GM21390 (cell line): ENCODE results near the gene NFKB1.

Experiments used
- ATAC-seq: cut with Tn5 transposase; IDR thresholded peaks from one replicate; pipeline ENCODE4 v1.9.1; 2021; ENCODE audit not compliant: unreplicated experiment

The NFKB1 gene

DNA sequence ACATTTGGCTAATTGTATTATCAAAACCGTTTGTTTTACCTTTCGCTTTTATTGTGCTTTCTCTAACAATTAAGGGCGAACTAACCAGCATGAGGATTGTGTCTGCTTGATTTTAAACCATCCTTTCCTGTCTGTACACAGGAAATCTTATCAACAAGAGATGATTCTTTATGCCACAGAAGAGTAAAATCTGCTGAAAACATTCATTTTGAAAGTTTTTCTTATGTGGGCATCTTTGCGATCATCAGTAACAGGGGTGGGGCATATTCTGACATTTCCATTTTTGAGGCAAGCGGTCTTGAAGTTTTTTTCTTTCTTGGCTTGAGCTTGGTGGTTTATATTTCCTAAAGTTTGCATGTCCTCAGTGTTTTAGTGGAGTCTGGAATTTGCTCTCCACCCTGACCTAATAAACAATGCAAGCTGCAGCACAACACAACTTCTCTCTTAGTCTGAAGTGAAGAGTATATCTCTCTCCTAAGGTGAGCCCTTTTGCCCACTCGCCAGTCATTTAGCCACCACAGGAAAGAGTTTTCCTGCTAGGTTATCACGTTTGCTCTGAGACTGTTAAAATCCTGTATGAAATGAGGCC lies 26.6 kb downstream of the NFKB1 start:
- no peak for ATAC-seq

DNA sequence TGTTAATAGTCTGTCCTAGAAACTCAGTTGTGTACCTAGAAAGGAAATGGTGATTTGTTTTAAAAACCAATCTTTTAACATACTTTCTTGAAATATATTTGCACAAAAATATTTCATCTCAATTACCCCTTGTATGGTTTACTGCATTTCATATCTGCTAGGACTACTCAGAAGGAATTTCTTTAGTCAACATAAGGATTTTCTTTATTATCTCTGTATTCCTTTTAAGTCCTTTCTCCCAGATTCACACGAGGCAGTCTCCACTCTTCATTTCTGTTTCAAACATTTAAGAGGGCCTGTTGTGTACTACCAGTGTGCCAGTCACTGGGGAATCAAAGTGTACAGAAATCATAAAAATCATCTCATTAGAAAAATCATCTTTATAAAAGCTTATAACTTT lies 28.8 kb downstream of the NFKB1 start:
- ATAC-seq: no peak

DNA sequence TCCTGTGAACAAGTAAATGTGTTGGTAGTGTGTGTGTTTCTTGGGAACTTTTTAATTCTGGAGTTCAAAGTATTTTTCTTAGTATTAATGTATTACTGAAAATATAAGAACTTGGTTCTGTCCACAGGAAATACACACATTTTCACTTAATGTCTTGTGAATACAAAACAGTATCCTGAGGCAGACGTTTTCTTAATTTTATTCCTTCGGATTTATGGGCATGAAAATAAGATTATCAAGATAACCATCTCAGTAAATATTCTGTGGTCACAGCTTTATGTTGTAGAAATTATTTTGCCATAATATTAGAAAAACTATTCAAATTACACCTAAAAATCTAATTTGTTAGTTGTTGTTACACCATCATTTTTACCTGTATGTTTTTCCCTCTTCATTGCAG lies 29.8 kb downstream of the NFKB1 start:
- no peak for ATAC-seq

DNA sequence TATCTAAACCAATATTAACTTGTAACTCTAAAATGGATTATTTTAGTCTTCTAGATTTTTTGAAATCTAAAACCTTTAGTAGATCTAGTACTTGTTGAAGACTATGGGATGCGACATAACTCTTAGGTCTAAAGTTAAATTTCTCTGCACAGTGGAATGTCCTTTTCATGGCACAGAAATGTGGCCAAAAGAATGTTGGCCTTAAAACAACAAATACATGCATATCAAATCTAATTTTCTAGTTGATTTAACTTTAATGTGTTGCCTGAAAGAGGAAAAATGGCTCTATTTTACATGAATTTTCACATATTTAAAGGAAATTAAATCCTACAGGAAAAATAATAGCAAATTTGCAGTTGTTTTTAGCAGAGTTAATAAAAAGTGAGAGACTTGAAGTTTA lies 30.3 kb downstream of the NFKB1 start:
- ATAC-seq: no peak

DNA sequence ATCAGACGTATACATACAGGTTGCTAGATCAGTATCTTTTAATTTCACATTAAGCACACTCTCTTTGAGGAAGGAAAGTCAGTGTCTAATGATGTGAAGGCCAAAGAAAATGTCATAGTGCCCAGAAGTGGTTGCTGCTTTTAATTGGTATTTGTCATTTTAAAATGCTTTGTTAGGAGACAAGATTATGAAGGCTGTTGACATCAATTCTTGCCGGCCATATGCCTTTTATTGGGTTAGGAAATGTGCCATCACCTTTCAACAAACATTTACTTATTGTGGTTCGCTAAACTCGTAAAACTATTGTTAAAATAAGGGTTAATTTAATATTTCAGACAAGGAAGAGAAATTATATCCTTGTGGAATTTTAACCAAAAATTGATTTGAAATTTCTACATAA lies 32.2 kb downstream of the NFKB1 start:
- no peak for ATAC-seq

DNA sequence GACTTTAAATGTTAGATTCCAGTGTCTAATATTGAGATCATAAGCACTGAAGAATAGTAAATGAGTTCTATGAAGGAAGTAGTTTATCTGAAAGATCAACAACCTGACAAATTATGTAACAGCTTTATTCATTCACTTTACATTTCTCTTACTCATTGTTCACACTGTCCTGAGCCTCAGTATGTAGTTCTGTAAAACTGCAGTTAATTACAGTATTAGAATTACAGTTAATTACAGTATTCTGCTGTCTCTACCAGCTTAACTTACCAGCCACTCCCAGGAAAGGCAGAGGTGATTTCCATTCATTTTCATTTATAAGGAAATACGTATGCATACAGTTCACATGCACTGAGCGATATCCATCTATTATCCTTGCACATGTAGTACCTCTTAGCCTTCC lies 32.7 kb downstream of the NFKB1 start:
- ATAC-seq: no peak

DNA sequence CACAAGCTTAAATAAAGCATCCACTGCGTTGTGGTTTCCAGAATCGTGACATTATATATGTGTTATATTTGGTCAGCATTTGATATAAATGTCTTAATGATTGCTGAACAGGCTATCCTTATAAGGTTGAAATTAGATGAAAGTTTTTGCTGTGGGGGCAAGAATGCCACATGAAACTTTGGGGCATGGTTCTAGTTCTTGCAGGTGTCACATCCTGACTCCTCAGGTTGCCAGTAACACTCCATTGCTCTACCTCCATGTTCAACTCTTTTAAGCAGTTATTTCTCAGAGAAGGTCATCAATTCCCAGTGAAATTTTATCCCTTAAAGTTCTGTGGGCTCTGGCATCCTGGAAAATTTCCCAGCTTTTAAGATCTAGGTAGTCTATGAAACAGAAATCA lies 33.7 kb downstream of the NFKB1 start:
- ATAC-seq: no peak

DNA sequence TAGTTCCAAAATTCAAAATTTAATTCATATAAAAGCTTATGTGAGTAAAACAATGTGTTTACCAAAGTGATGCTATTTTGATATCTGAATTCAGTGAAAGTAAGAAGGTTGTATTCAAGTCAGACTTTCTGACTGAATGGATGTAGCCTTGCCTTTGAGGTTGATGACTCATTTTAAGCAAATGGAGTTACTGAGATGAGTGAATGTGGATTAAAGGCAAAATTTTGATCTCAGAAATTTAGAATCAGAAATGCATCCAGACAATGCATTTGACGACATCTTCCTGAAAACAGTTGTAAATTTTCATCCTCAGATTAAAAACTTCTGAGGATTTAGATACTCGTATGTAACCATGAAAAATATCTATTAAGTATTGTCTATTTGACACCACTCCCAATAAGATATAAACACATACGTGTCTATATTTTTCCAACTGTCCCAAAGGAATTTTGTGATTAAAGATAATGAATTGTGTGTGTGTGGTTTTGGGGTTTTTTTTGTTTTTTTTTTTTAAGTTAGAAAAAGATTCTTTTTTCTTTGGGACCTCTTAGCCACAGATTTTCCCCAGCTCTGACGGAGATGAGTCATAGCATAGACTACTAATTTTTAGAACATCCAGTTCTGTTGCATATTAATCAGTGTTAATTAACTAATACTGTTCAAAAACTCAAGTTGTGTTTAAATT lies 34.4 kb downstream of the NFKB1 start:
- ATAC-seq: peak; percentile 82

DNA sequence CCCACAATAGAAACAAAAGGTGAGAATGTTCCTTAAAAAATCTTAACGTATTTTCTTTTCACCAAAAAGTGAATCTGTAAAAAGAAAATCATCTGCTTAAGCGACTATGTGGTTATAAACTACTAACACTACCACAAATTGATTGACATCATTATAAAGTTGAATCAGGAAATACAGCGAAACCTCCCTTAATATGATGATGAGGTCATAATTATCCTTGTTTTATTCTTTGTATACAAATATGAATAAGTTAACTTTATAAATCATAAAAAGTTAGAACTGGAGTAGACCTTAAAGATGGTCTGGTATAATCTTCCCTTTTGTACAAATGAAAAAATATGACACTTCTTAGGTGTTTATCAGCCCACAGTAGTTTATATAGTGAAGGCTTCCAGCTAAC lies 35.6 kb downstream of the NFKB1 start:
- no peak for ATAC-seq

DNA sequence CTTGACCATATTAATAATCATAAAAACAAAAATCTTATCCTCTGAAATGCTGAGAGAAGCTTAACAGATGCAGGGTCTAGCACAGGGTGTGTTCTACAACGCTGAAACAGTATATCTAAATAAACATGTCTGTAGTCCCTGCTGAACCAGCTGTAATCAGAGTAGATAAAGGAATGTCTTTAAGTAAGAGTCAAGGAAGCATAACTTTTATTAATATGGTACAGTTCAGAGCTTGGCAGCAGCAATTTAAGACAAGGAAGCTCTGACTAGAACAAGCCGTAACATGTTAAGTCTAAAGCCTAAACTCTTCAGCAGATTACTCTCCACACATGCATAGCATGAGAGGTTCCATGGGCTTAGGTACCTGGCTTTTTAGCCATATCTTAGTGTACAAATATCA lies 36.1 kb downstream of the NFKB1 start:
- no peak for ATAC-seq

DNA sequence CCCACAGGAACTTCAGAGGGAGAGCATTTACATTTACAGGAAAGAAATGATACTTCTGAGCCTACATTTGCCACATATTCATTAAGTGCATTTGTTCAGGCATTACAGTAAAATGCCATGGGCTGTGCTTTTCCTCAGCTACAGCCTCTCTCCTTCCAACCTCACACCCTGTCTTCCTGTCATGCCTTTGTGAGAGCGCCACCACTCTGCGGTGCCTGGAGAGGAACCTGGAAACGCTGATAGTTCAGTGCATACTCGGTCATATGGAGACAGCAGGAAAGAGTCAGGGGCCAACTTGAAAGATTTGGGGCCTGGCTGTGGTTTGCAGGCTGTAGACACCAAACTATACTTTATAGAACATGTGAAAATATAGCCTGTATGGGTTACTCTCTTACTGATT lies 40.5 kb downstream of the NFKB1 start:
- no peak for ATAC-seq

DNA sequence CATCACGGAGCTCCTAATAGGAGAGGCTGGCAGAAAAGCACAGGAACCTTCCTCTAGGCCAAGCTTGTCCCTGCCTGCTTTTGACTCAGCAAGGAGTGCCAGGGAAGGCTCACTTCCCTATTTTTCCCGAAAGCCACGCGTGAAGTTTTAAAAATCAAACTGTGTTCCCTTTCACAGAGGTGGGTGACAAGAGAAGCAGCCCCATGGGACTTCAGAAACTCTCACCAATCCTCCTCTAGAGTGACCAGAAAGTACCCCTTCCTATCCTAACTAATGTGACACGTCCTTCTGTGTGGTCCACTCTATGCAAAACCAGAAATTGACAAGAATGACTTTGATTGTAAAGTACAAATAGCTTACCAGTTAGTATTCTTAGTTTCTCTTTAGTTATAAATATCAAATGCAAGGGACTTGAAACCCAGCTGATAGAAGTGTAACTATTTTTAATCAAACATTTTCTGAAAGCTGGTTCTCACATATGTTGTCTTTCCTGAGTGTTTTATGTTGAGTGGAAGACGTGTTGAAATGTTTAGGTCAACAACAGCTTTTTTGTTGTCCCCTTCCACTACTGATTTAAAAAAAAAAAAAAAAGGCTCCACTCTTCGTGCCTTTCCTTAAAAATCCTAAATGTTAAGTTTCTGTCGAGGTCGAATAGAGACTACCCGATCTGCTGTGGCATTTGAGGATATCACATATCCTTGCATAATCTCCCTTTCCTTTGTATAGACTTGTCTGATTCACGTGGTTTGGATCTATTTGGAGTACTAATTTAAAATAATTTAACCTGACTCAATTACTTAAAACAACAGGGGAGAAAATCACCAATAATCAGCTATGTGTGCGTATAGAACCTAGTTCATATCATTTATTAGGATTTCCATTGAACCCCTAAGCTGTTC lies 42.1 kb downstream of the NFKB1 start:
- peak; percentile 83 for ATAC-seq

DNA sequence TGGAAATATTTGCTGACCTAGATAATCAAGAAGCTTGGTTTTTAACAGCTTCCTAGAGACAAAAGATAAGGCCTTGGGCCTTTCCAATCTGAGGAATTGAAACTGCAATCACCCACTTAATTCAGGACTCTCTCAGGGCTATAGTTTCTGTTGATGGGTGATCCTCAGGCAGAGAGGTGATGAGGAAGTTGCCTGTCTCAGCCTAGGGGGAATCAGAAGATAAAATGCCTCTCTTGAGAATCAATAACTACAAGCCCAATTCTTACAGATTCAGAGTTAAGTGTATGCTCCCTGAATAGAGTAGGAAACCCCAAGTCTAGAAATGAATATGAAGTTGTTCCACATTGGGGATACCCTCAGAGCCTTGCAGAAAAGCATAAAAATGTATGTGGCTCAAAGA lies 45.5 kb downstream of the NFKB1 start:
- ATAC-seq: peak; percentile 42

DNA sequence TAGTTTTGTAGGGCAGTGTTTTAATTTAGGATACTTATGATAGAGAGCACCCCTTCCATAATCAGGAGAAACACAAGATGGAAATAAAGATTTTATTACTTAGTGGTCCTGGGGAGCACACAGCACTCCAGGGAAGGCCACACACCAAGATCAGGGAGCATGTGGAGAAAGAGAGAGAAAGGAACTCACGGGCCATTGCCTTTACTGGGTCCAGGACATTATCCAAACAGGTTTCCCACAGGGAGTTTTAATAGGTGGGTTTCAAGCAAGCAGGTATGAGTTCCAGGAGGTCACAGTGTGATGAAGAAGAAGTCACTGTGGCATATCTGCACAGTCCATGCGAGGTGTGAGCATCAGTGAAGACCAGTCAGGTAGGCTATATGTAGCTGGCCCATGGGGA lies 46.8 kb downstream of the NFKB1 start:
- no peak for ATAC-seq

DNA sequence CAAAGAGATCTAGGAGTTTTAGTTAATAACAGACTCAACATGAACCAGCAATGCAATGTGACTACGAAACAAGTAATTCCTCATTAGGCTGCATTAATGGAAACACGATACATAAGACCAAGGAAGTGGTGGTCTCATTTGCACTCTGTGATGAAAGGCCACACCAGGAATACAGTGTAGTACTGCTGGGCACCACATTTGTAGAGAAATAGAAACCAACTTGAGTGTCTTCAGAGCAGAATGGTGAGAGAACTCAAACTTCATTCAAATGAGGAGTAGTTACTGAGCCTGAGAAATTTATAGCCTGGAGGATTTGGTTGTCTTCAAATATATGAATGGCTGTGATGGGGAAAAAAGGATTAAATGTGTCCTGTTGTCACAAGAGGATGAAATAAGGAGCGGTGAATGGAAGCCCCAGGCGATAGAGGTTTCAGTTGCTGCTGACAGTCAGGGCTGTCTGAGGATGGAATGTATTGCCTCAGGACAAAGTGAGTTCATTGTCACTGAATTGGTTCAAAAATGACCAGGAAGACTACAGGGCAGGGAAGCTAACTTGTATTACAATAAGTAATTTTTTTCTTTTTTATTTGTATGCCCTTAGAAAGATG lies 50.9 kb downstream of the NFKB1 start:
- ATAC-seq: no peak

DNA sequence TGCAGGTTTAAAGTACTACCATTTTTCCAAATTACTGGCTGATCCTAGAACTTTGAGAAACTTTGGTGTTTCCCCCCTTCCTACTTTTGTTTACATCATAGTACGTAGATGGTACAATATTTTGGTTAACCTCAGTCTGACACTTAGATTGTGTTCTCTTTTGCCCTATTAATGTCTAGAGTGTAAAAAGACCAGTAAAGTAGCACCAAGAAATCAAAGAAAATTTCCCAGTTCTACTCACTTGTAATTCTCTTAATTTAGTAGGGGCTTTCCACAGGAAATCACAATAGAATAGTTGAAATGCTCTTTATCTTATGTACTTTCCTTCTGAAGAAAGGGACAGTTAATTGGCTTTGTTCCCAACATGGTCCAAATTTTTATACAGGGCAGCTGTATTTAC lies 51.6 kb downstream of the NFKB1 start:
- no peak for ATAC-seq

DNA sequence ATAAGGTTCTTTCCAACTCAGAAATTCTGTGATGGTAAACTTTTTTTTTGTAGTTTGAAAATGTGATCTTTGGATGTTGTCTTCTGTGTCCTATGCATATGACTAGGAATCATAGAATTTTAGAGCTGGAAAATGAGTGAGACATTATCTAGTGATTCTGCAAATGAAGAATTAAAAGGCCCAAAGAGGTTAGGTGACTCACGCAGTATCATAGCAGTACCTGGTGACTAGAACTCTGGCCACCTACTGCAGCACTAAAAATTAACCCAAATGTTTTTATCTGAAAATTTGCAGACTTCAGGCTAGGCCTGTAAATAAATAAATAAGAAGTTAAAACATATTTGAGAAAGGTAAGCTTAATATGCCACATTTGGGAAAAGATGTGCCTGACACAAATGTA lies 52.8 kb downstream of the NFKB1 start:
- no peak for ATAC-seq

DNA sequence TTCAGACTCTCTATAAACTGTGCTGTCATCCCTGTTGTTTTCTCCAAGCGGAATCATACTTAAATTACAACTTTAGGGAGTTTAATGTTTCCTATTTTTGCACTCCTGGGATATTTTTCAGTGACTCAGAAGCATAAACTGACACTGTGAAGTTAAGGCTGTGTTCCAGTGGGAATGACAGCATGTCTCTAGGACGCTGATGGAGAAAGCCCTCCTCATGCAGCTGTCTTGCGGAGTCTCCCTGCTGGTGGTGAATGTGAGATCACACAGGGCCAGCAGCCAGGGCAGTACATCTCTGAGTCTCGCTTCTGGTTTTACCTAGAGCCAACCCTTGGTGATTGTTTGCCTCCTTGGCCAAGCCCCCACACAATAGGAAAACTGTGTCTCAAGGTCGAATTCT lies 53.3 kb downstream of the NFKB1 start:
- ATAC-seq: no peak

DNA sequence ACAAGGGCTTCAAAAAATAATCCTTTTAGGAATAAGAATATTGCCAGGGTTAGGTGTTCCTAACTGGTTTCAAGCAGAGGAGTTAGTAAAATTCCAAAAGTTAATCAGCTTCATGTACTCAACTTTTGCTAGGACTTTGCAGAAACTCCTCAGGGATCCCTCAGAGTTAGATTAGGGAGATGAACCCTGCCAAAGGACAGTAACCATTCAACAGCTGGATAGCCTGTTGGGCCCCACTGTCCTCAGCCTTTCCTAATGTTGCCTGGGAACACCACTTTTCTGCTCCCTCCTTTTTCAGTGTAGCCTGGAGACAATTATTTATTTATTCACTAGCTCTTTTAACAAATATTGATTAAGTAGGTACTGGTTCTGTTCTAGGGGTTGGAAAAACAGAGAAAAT lies 53.8 kb downstream of the NFKB1 start:
- no peak for ATAC-seq

DNA sequence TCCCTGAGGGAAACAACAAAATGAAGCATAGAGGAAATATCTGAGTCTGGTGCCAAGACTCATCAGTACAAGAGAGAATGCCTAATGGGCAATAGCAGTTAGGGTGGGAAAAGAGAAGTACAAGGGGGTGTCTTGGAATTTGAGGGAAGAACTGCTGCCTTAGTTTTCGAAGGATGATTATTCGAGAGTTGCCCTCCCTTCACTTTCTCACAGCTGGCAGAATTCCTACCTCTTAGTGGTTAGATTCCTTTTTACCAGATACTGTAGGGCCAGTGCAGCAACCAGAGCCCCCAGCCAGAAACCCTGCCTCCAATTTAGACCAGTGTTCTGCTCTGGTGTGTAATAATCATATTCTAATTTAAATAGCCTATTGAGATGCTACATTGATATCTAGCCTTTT lies 56.5 kb downstream of the NFKB1 start:
- no peak for ATAC-seq

DNA sequence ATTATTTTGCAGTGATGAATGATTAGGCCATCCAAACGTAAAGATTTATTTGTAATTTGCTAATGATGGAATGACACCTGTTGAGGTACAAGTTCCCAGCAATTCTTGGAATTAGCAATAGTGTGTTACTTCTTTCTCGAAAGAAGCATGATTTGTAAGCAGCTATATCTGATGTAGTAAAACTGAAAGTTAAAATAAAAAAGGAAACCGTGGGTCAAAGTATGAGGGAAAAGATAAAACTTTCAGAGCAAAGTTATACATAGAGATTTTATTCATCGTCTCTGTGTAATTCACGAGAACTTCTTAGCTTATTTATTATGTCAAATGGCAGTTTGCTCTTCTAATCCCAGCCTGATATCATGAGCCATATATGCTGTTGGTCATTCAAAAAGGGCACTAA lies 59.0 kb downstream of the NFKB1 start:
- ATAC-seq: no peak
